ENCODE results near the gene IL17B.

IL17B gene

GRCh38 chr5:149376104-149376503, 3.0 kb downstream of the IL17B start:
- DNase-seq, result no peak

DNA sequence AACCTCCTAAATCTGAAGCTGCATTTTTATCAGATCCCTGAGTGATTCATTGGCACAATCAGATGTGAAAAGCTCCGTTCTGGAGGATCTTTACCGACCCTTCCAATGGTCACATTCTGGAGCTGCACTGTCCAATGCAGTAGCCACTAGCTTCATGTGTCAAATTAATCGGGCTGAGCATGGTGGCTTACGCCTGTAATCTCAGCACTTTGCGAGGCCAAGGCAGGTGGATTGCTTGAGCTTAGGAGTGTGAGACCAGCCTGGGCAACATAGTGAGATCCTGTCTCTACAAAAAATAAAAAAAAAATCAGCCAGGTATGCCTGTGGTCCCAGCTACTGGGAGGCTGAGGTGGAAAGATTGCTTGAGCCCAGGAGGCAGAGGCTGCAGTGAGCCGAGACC, 3.7 kb downstream of the IL17B start:
- DNase-seq, result no peak

DNA sequence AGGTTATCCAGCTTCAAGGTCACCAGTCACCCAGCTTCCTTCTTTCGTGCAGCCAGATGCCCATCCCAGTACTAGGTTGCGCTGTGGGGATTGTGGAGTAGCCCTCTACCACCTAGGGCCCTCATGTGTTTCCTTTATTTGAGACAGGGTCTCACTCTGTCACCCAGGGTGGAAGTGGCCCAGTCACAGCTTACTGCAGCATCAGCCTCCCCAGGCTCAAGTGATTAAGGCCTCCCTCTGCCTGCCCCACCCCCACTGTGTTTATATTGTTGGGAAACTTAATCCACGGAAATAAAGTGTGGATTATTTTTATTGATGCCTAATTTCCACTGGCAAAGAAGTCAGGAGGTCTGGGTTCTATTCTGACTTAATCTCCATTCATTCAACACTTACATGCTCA, 4.3 kb downstream of the IL17B start:
- no peak for DNase-seq

DNA sequence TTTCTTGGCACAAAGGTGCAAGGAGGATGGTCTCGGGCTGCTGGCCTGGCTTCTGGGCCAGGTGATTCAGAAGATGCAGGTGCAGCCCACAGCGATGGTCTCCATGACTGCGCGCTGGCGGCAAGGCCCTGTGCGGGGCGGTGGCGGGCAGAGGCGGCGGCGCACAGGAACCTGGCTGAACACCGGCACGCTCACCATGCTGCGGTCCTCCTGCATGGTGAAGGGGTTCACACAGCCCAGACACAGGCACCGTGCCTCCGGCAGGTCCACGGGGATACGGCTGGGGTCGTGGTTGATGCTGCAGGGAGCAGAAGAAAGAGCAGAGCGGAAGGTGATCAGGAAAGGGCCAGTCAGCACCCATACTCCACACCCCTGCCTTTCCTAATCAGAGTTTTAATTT, 4.8 kb downstream of the IL17B start:
- no peak for DNase-seq

DNA sequence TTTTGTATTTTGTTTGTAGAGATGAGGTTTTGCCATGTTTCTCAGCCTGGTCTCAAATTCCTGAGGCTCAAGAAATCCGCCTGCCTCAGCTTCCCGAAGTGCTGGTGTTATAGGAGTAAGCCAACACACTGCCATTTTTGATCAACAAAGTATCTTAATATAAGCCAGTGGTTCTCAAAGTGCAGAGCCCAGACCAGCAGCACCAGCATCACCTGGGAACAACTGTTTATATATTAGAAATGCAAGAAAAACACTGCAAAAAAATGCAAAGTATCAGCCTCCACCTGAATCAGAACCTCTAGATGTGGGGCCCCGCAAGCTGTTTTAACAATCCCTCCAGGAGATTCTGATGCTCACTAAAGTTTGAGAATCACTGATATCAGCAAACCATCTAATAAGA, 6.2 kb downstream of the IL17B start:
- DNase-seq, result no peak

DNA sequence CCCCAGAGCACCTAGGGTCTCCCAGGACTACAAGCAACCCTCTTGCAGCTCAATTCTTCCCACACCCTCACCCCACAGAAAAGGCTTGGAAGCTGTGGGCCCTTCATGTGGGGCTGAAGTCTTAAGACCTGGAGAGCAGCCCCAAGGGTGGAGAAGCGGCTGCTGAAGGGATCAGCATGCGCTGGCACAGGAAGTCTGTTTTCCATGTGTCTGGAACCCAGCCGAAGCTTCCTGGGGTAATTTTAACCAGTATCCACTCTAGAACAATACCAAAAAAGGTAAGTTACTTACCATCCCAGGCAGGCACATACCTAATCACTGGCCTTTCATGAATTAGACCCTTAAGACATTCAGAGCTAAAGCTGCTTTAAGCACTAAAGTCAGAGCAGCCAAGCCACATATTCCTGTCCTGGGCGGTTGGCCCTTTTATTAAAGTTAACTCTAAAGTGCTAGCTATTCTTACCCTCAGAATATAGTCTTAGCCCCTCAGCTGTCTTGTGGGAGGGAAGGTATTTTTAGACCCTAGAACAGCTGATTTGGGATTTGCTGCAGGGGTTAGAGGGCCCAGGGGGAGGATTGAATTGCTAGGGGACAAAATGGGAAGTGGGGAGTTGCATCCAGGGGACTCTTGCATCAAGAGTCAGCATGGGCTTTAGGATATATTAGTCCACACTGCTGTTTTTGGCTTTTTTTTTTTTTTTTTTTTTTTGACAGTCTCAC, 6.9 kb downstream of the IL17B start:
- DNase-seq, result no peak

- DNase-seq, result peak; percentile 52 to 72
Observed at GRCh38 chr5:149371296-149371962, 7.7 kb downstream of the IL17B start.

- no peak for DNase-seq
Observed at GRCh38 chr5:149370878-149371277, 8.2 kb downstream of the IL17B start.

DNA sequence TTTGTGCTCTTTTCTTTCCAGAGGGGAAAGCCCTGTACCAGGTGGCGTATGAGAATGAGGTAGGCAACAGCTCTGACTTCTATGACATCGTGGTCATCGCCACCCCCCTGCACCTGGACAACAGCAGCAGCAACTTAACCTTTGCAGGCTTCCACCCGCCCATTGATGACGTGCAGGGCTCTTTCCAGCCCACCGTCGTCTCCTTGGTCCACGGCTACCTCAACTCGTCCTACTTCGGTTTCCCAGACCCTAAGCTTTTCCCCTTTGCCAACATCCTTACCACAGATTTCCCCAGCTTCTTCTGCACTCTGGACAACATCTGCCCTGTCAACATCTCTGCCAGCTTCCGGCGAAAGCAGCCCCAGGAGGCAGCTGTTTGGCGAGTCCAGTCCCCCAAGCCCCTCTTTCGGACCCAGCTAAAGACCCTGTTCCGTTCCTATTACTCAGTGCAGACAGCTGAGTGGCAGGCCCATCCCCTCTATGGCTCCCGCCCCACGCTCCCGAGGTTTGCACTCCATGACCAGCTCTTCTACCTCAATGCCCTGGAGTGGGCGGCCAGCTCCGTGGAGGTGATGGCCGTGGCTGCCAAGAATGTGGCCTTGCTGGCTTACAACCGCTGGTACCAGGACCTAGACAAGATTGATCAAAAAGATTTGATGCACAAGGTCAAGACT, 11.0 kb downstream of the IL17B start:
- no peak for DNase-seq

- peak; percentile 74 to 76 for DNase-seq
Observed at GRCh38 chr5:149367249-149367971, 11.7 kb downstream of the IL17B start.

GRCh38 chr5:149366169-149366729, 12.8 kb downstream of the IL17B start:
- DNase-seq, result no peak

DNA sequence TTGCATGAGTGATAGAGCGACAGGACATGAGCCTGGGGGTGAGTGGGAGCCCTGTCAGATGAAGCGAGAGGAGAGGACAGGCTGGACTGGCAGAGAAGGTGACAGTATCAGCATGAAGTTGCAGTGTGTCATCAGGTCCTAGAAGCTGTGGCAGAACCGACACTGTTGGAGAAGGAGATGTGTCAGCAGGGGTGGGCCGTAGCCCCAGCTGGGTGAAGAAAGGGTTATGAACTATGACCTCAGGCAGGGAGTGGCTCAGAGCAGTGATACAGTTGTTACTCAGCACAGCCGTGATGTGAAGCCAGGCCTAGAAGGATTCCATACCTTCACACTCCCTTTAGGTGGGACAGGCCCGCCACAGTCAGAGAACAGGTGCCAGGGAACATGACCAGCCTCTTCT, 13.7 kb downstream of the IL17B start:
- DNase-seq, result no peak

- DNase-seq, result no peak
Observed at GRCh38 chr5:149364719-149365118, 14.4 kb downstream of the IL17B start.

GRCh38 chr5:149363936-149364335, 15.2 kb downstream of the IL17B start:
- no peak for DNase-seq

DNA sequence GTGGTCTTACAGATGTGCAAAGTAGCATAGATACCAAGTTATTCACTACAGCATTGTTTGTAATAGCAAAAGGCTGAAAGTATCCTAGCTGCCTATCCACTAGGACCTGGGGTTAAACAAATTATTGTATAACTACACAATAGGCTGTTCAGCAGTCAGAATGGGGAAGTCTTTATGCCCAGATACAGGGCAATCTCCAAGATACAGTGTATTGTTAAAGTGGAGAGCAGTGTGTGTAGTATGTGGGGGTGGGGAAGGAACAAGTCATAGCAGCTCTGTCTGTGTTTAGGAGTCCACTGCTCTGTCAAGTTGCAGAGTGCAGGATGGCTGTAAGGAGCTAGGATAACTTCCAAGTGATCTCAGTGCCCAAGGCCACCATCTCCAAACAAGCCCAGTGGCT, 15.7 kb downstream of the IL17B start:
- peak; percentile 64 for DNase-seq

DNA sequence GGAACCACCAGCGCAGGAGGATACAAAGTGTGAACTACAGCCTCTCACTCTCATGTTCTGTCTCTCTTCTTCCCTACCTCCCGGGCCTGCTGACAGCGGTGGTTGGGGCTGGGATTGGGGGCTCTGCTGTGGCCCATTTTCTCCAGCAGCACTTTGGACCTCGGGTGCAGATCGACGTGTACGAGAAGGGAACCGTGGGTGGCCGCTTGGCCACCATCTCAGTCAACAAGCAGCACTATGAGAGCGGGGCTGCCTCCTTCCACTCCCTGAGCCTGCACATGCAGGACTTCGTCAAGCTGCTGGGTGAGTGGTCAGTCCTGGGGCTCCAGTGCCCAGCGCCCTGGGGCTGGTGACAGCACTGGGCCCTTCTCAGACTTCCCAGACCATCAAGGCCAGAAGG, 16.6 kb downstream of the IL17B start:
- DNase-seq, result no peak

GRCh38 chr5:149360272-149360671, 18.8 kb downstream of the IL17B start:
- DNase-seq, result peak; percentile 30 to 46

GRCh38 chr5:149358868-149359495, 20.1 kb downstream of the IL17B start:
- no peak for DNase-seq

DNA sequence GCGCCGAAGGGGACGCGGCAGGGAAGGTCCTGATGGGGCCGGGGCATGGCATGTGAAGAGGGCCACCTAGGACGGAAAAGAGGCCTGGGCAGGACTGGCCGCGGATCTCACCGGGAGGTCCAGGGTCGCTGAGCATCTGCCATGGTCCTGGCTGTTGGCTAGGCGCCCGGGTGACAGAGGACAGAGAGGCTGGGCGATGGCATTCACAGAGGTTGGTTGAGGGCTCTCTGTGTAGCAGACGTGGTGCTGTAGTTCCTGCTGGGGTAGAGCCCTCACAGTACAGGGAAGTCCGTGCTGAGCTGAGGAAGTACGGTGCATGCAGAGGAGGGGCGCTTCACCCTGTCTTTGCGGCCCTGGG, 20.8 kb downstream of the IL17B start:
- DNase-seq, result peak; percentile 67 to 78

GRCh38 chr5:149357370-149358293, 21.5 kb downstream of the IL17B start, which contains the start of gene PCYOX1L:
Gene PCYOX1L, plus strand, starts transcription at chr5:149358046. Its CDS starts 23 bp downstream, at chr5:149358069.
- DNase-seq, result peak; percentile 97

GRCh38 chr5:149356391-149356790, 22.7 kb downstream of the IL17B start:
- DNase-seq, result no peak

Measured in Kasumi-1 (cell line).